K562 (cell line): Measurements from ENCODE around the gene EVI5L. TPM values are rescaled to one million over a fixed set of nuclear protein-coding genes. Genes with fewer than 3 reads are reported as not detected.

ENCODE experiments used
- AFF1 ChIP-seq, 2 experiments: fragments of 450-650 bp; IDR thresholded peaks; 2 replicates each; pipeline ENCODE4 v1.6.1; 2018; ENCODE audit warnings: mild to moderate bottlenecking in 2 of 2, low read depth in 1 of 2; ENCODE audit not compliant: partially characterized antibody in 2 of 2
- ATF1 ChIP-seq, 2 experiments: fragments of 450-650 bp in 1 of 2; IDR thresholded peaks; 2 replicates each; pipeline ENCODE4 v1.6.1; 2016; ENCODE audit warnings: missing compliant biosample characterization in 1 of 2, missing genetic modification characterization in 1 of 2
- CREM ChIP-seq: IDR thresholded peaks from 2 replicates; pipeline ENCODE4 v1.6.1; 2014; ENCODE audit warnings: antibody characterized with exemption, low read depth
- CTCFL ChIP-seq: IDR thresholded peaks from 2 replicates; pipeline ENCODE4 v1.6.1; 2011; ENCODE audit warnings: borderline replicate concordance, low read depth, mild to moderate bottlenecking, moderate library complexity, low read length; ENCODE audit not compliant: insufficient read depth, poor library complexity, severe bottlenecking
- DPF2 ChIP-seq: fragments of 450-650 bp; IDR thresholded peaks from 2 replicates; pipeline ENCODE4 v1.6.1; 2016
- E2F3 ChIP-seq: fragments of 250-450 bp; sonication (Bioruptor Pico); IDR thresholded peaks from 2 replicates; pipeline ENCODE4 v1.4.0; 2020; ENCODE audit warnings: mild to moderate bottlenecking
- FOXK2 ChIP-seq, 2 experiments: fragments of 450-650 bp; IDR thresholded peaks in 1 of 2; conservative IDR thresholded peaks in 1 of 2; 2 replicates each; pipeline ENCODE4 v1.6.1; 2016; ENCODE audit warnings: low read depth in 2 of 2, mild to moderate bottlenecking in 1 of 2
- HDAC6 ChIP-seq: IDR thresholded peaks from 2 replicates; pipeline ENCODE4 v1.6.1; 2012; ENCODE audit warnings: low read depth, mild to moderate bottlenecking, control low read depth, inconsistent platforms, low read length, moderate library complexity
- HEY1 ChIP-seq: fragments of 250-450 bp; sonication (Bioruptor Pico); IDR thresholded peaks from 2 replicates; pipeline ENCODE4 v1.5.0; 2020; ENCODE audit warnings: mild to moderate bottlenecking, moderate library complexity, borderline replicate concordance
- HMGXB4 ChIP-seq: sonication (generic); formaldehyde crosslinking; IDR thresholded peaks from 2 replicates; pipeline ENCODE4 v1.8.1; 2023; ENCODE audit warnings: mild to moderate bottlenecking, missing genetic modification reagents
- KLF16 ChIP-seq: IDR thresholded peaks from 2 replicates; pipeline ENCODE4 v1.6.1; 2016; ENCODE audit warnings: antibody characterized with exemption
- L3MBTL2 ChIP-seq: fragments of 450-650 bp; IDR thresholded peaks from 2 replicates; pipeline ENCODE4 v1.6.1; 2016; ENCODE audit warnings: mild to moderate bottlenecking, moderate library complexity
- NUFIP1 ChIP-seq: fragments of 450-650 bp; IDR thresholded peaks from 2 replicates; pipeline ENCODE4 v1.6.1; 2018; ENCODE audit not compliant: partially characterized antibody
- RB1 ChIP-seq: fragments of 450-650 bp; IDR thresholded peaks from 2 replicates; pipeline ENCODE4 v1.6.1; 2017; ENCODE audit warnings: low read depth, mild to moderate bottlenecking
- RBM22 ChIP-seq: fragments of 200-400 bp; formaldehyde crosslinking; IDR thresholded peaks from 2 replicates; pipeline ENCODE4 v1.6.1; 2018; ENCODE audit warnings: low read length, low read depth; ENCODE audit not compliant: poor library complexity, severe bottlenecking
- SAP30 ChIP-seq: fragments of 200-600 bp; sonication (generic); IDR thresholded peaks from 2 replicates; pipeline ENCODE4 v1.6.1; 2012; ENCODE audit warnings: borderline replicate concordance, low read depth, mild to moderate bottlenecking, moderate library complexity, low read length, control low read depth, inconsistent platforms; ENCODE audit not compliant: insufficient read depth, poor library complexity, severe bottlenecking
- TAF9B ChIP-seq: fragments of 450-650 bp; IDR thresholded peaks from 2 replicates; pipeline ENCODE4 v1.6.1; 2018; ENCODE audit warnings: mild to moderate bottlenecking; ENCODE audit not compliant: partially characterized antibody
- TCF15 ChIP-seq: fragments of 250-450 bp; sonication (Bioruptor Pico); IDR thresholded peaks from 2 replicates; pipeline ENCODE4 v1.8.0; 2022; ENCODE audit warnings: moderate library complexity, mild to moderate bottlenecking, inconsistent platforms
- ZNF175 ChIP-seq: fragments of 200-800 bp; sonication (Bioruptor generic); IDR thresholded peaks from 2 replicates; pipeline ENCODE4 v1.6.1; 2016; ENCODE audit warnings: low read depth, mild to moderate bottlenecking, missing genetic modification characterization, missing compliant biosample characterization
- ZNF695 ChIP-seq: fragments of 450-650 bp; formaldehyde crosslinking; IDR thresholded peaks from 2 replicates; pipeline ENCODE4 v1.4.0; 2020; ENCODE audit warnings: mild to moderate bottlenecking, moderate library complexity
- ZNF766 ChIP-seq: fragments of 200-800 bp; sonication (Bioruptor generic); conservative IDR thresholded peaks from 2 replicates; pipeline ENCODE4 v1.6.1; 2016; ENCODE audit warnings: missing genetic modification characterization, missing compliant biosample characterization
- polyA plus RNA-seq, 8 experiments: library from polyadenylated mRNA; depleted of rRNA in 4 of 8; stranded (reverse) in 5 of 8; unstranded in 3 of 8; fragments of >200 nt; fragmentation: Nextera tagmentation in 2 of 8; fragmentation: Illumina TruSeq in 1 of 8; extraction: Ambion mirVana in 2 of 8; extraction: Trizol in 1 of 8; gene quantifications; 2 replicates each; pipeline versions ENCODE4 v1.2.1 to v1.2.3, GENCODE V29; 2011 to 2014; ENCODE audit warnings: inconsistent platforms in 1 of 8, missing spikeins in 1 of 8
- total RNA-seq, 7 experiments: library from RNA; depleted of rRNA in 6 of 7; stranded (reverse); fragments of >200 nt in 6 of 7; fragmentation: Illumina TruSeq in 2 of 7; extraction: Trizol in 2 of 7; gene quantifications; 2 replicates each; pipeline versions ENCODE4 v1.2.1 to v1.2.3, GENCODE V29; 2011 to 2021; ENCODE audit warnings: low replicate concordance in 1 of 7

The EVI5L gene
- total and polyA plus RNA-seq, 9 of the 15 experiments (the other 6 are each of a cell fraction or from before 2014, with no cell fraction given) = 0.69 to 1.8 (median 1.2) TPM; not detected in 2

- TF ChIP-seq HMGXB4 (CRISPR knock-in tag) (peak; percentile 65; the same call in 1 of the 2 replicates), DPF2 (no peak), RB1 (peak; percentile 30), HDAC6 (no peak), NUFIP1 (no peak), AFF1 (IDR thresholded peaks at IDR 0.05; ENCODE audit: low read depth in 1 of 2, partially characterized antibody in 2 of 2) (no peak), CTCFL (no peak), ZNF766 (no peak), ATF1 (CRISPR knock-in tag; IDR thresholded peaks at IDR 0.05) (no peak), ATF1 (tag; IDR thresholded peaks at IDR 0.05) (peak; percentile 60), L3MBTL2 (peak; percentile 56; the same call in 1 of the 2 replicates), FOXK2 (conservative IDR thresholded peaks at IDR 0.05 in 1 of 2, IDR thresholded peaks at IDR 0.05 in 1 of 2; ENCODE audit: low read depth in 2 of 2) (no peak), ZNF695 (no peak), CREM (no peak), TAF9B (no peak), TCF15 (no peak), KLF16 (no peak), HEY1 (CRISPR knock-in tag) (no peak), SAP30 (peak; percentile 45), E2F3 (no peak), RBM22 (no peak), ZNF175 (CRISPR knock-in tag) (no peak)
Measured at GRCh38 chr19:7869453-7869909, 39.5 kb downstream of the EVI5L start (continued).
